Type B pancreatic cell (in vitro differentiated cells): ENCODE results near the gene WDFY4. TPM values are rescaled to one million over a fixed set of nuclear protein-coding genes. Genes with fewer than 3 reads are reported as not detected.

Experiments used
- DNase-seq: peaks from one replicate; pipeline ENCODE4 v3.0.0; 2021; ENCODE audit warnings: mixed read lengths; ENCODE audit not compliant: unreplicated experiment; ENCODE audit errors: extremely low spot score
- H3K27ac Mint-ChIP-seq: 2 replicates; pipeline ENCODE4 v1.8.0; 2021; ENCODE audit warnings: mild to moderate bottlenecking, mixed read lengths
- H3K27me3 Mint-ChIP-seq: 2 replicates; pipeline ENCODE4 v1.8.0; 2021; ENCODE audit warnings: mixed read lengths
- H3K36me3 Mint-ChIP-seq: 2 replicates; pipeline ENCODE4 v1.8.0; 2021; ENCODE audit warnings: mixed read lengths
- H3K4me1 Mint-ChIP-seq: one replicate; pipeline ENCODE4 v1.8.0; 2021; ENCODE audit warnings: mixed read lengths; ENCODE audit not compliant: unreplicated experiment
- H3K4me3 Mint-ChIP-seq: 2 replicates; pipeline ENCODE4 v1.8.0; 2021; ENCODE audit warnings: mild to moderate bottlenecking, mixed read lengths
- H3K9me3 Mint-ChIP-seq: 2 replicates; pipeline ENCODE4 v1.8.0; 2021; ENCODE audit warnings: mixed read lengths
- total RNA-seq: library from RNA; stranded (reverse); gene quantifications from 2 replicates; pipeline ENCODE4 v1.2.1, GENCODE V29; 2021; ENCODE audit warnings: low replicate concordance
- TF ChIP-seq, protein P1 (sequence below): fragments of 200-600 bp; sonication (generic); conservative IDR thresholded peaks from 2 replicates; pipeline ENCODE4 v1.5.0; 2021; ENCODE audit warnings: antibody characterized with exemption, mild to moderate bottlenecking

The WDFY4 gene
- total RNA-seq, 1 donor from 2014 or later, result 0.05 TPM

- no peaks in the 10 kb centered on the region for H3K4me1 Mint-ChIP-seq
- no peak overlapping the region for H3K4me3 Mint-ChIP-seq
- H3K9me3 Mint-ChIP-seq, result no peaks in the 10 kb centered on the region
- no peaks in the 10 kb centered on the region for H3K27me3 Mint-ChIP-seq
- H3K36me3 Mint-ChIP-seq, result no peaks in the 10 kb centered on the region
- no peak for DNase-seq
- TF ChIP-seq, protein P1, sequence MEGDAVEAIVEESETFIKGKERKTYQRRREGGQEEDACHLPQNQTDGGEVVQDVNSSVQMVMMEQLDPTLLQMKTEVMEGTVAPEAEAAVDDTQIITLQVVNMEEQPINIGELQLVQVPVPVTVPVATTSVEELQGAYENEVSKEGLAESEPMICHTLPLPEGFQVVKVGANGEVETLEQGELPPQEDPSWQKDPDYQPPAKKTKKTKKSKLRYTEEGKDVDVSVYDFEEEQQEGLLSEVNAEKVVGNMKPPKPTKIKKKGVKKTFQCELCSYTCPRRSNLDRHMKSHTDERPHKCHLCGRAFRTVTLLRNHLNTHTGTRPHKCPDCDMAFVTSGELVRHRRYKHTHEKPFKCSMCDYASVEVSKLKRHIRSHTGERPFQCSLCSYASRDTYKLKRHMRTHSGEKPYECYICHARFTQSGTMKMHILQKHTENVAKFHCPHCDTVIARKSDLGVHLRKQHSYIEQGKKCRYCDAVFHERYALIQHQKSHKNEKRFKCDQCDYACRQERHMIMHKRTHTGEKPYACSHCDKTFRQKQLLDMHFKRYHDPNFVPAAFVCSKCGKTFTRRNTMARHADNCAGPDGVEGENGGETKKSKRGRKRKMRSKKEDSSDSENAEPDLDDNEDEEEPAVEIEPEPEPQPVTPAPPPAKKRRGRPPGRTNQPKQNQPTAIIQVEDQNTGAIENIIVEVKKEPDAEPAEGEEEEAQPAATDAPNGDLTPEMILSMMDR, result no peak
- H3K27ac Mint-ChIP-seq, result no peak overlapping the region
These were observed 187.6 kb downstream of the WDFY4 start for GRCh38 chr10:48872234-48872633.

- H3K4me3 Mint-ChIP-seq, result no peak overlapping the region
- no peak for DNase-seq
- H3K27me3 Mint-ChIP-seq, result peaks cover 7% of the 10 kb centered on the region
- TF ChIP-seq, protein P1, result no peak
- H3K36me3 Mint-ChIP-seq, result no peaks in the 10 kb centered on the region
- no peaks in the 10 kb centered on the region for H3K4me1 Mint-ChIP-seq
- H3K9me3 Mint-ChIP-seq, result no peaks in the 10 kb centered on the region
- no peak overlapping the region for H3K27ac Mint-ChIP-seq
These were observed 193.4 kb downstream of the WDFY4 start for GRCh38 chr10:48878091-48878490.

DNA sequence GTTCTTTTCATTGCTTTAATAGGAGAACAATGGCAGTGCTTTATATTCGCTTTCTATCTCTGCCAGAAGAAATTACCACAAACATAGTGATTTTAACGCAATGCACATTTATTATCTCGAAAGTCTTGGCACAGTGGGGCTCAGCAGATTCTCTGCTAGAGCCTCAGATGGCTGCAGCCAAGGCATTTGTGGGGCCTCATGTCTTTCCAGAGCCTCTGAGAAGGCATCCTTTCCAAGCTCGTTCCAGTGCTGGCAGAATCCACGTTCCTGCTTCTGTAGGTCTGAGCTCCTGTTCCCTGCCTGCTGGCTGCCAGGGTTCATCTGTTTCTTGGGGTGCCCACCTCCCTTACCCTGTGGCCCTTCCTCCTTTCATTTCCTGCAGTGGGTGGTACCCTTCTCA, 194.8 kb downstream of the WDFY4 start:
- H3K27me3 Mint-ChIP-seq, result peaks cover 7% of the 10 kb centered on the region
- TF ChIP-seq, protein P1, result no peak
- H3K4me3 Mint-ChIP-seq, result no peak overlapping the region
- no peaks in the 10 kb centered on the region for H3K4me1 Mint-ChIP-seq
- H3K27ac Mint-ChIP-seq, result no peak overlapping the region
- H3K36me3 Mint-ChIP-seq, result no peaks in the 10 kb centered on the region
- no peaks in the 10 kb centered on the region for H3K9me3 Mint-ChIP-seq
- no peak for DNase-seq

- Mint-ChIP-seq H3K36me3 (no peaks in the 10 kb centered on the region), H3K27ac (no peak overlapping the region), H3K9me3 (no peaks in the 10 kb centered on the region), H3K4me1 (no peaks in the 10 kb centered on the region), H3K4me3 (no peak overlapping the region), H3K27me3 (peaks cover 7% of the 10 kb centered on the region)
- TF ChIP-seq, protein P1, result no peak
- DNase-seq, result no peak
These were observed 195.5 kb downstream of the WDFY4 start for GRCh38 chr10:48880016-48880705.

GRCh38 chr10:48881937-48882336, 197.3 kb downstream of the WDFY4 start:
- no peak overlapping the region for H3K27ac Mint-ChIP-seq

More at GRCh38 chr10:48881937-48882336, 197.3 kb downstream of the WDFY4 start:
- Mint-ChIP-seq H3K4me3 (no peak overlapping the region), H3K27me3 (peaks cover 14% of the 10 kb centered on the region), H3K36me3 (no peaks in the 10 kb centered on the region), H3K4me1 (no peaks in the 10 kb centered on the region), H3K9me3 (no peaks in the 10 kb centered on the region)
- DNase-seq, result no peak
- TF ChIP-seq, protein P1, result no peak
